Activated gamma-delta T cell treated with Interleukin-2 at 50 U/mL for 16 hours (primary cell): ENCODE measurements around the gene ARHGAP44.
A peak's percentile ranks its signal among the peaks of the same experiment; 100 is the strongest.

ENCODE experiments used
- DNase-seq: peaks from one replicate; pipeline ENCODE4 v3.0.0-alpha.2; 2020

The ARHGAP44 gene

GRCh38 chr17:12998461-12998860 lies 209.2 kb downstream of the ARHGAP44 start:
- no peak for DNase-seq

DNA sequence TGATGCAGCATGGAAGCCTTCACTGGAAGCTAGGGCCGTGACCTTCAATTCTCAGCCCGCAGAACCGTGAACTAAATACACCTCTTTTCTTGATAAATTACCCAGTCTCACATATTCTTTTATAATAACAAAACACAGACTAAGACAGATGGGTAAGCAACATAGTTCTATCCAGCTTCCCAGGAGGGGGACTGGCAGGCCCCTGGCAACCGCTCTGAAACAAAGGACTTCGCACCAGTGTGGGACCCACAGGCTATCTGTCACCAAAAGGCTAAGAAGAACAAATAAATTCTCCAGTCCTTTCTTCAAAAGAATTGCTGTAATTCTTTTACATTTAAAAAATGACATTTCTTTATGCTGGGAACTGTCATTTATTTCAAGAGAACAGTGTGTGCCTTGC lies 209.6 kb downstream of the ARHGAP44 start:
- DNase-seq, result no peak

DNA sequence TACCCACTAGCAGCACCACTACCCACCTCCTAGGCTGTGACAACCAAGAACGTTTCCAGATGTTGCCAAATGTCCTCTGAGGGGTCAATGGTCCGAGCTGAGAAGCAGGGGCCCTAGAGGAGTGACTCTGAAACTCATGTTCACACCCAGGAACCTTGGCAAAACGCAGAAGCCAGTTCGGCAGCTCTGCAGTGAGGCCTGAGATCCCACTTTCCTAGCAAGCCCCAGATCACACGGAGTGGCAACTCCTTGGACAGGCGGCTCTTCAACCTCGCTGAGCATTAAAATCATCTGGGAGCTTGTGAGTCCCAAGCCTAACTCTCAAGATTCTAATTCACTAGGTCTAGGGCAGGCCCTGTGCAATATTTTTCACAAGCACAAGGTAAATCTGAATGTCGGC lies 211.3 kb downstream of the ARHGAP44 start:
- DNase-seq, result no peak

- DNase-seq, result no peak
These were observed 212.8 kb downstream of the ARHGAP44 start for GRCh38 chr17:13001991-13002615.

GRCh38 chr17:13002761-13003453 lies 213.6 kb downstream of the ARHGAP44 start:
- DNase-seq, result peak; percentile 42

DNA sequence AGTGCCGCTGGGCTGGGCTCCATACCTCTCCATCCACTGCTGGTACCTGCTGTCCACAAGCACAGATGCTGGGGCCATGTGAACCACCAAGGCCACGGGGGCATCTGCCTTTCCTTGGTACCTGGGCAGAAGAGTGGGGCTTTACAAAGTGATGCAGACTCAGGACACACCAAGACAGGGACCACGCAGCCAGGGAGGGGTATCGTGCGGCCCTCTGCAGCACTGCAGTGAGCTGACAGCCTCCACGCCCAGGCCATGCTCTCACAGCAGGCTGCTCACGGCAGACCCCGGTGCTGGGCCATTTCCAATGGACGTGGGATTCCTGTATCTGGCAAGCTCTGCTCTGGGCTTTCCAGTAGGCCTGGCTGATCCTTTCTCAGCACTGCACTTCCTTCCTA lies 214.2 kb downstream of the ARHGAP44 start:
- DNase-seq, result no peak

DNA sequence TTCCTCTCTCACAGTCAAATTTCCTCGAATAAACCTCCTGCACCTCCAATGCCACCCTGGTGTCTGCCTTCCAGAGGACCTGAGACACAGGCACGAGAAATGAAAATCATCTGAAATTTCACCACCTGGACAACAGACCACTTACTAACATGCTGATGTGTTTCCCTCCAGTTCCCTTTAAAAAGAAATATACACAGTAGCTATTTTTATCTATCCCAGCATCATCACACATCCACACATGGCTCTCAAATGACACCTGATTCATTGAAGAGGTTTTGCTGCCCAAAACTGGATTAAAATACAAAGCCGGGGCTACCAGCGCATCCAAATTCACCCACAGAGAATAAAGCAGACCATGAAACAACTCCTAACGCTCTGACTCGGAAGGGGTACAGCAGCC lies 214.6 kb downstream of the ARHGAP44 start:
- no peak for DNase-seq

- DNase-seq, result no peak
These were observed 215.0 kb downstream of the ARHGAP44 start for GRCh38 chr17:13004336-13004735.

DNA sequence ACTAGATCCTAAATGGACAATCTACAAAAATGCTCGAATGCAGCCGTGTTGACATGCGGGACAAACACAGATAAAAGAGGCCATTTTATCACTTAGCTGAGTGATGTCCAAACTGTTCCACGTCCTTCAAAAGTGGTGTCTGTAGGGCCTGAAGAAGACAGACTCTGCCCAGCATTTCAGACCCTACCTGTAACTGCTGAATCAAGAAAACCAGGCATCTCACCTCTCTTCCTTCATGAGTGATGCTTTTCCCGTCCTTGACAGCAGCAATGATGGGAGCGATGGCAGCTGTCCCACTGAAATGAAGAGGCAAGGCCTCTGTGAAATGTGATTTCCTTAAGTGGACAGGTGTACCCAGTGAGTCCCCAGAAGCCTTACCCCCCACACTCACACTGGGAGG lies 216.2 kb downstream of the ARHGAP44 start:
- no peak for DNase-seq

GRCh38 chr17:13008461-13008860 lies 219.2 kb downstream of the ARHGAP44 start:
- DNase-seq, result no peak

GRCh38 chr17:13010959-13011358 lies 221.7 kb downstream of the ARHGAP44 start:
- no peak for DNase-seq

DNA sequence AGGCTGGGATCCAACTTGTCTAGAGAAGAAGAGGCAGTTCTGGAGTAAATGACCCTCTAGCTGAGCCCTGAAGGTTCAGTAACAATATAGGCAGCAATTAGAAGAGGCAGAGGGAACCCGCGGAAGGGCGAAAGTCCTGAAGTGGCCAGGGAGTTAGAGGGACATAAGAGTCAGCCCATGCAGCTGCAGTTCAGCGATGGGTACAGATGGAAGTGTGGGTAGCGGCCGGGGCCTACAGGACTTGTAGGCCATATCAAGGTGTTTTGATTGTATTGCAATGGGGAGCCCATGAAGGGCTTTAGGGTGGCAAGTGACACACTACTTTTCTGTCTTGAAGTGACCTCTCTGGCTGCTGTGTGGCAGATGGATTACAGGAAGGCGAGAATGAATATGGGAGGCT lies 225.5 kb downstream of the ARHGAP44 start:
- DNase-seq, result no peak

GRCh38 chr17:13016881-13017654 lies 227.8 kb downstream of the ARHGAP44 start:
- DNase-seq, result no peak

DNA sequence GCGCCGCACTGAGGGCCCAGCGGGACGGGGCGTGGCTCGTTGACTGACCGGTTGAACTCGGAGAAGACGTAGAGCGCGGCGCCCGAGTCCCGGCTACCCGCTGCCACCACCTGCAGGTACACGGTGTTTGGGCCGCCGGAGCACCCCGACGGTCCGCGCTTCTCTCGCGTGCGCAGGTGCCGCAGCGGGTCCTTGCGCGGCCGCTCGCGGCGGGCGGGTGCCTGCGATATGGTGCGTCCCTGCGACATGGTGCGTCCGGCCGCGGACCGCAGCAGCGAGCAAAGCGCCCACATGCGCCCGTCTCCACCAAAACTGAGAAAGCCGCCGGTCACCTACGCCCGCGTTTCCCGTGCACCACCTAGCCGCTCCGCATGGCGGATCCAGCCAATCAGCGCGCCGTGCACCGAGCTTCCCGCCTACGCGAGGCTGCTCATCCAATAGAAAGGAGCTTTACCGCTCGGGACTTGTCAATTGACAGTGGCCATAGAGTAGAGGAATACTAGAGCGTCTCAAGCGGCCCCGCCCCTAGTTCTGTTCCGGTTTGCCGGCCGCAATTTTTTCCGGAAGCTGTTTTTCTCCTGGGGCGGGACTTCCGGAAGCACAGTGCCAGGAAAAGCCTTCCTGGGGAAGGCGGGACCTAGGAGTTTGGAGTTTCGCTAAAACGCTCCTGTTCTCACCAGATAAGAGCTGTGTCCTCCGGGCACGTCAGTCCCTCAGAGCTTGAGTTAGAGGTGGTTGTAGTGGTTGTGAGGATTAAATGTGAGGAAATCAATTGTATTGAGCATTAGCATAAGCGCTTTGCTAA lies 228.6 kb downstream of the ARHGAP44 start, which contains the start of gene ELAC2:
Gene ELAC2, minus strand, starts transcription at position 373 of the 805 bp plus-strand sequence. Its CDS starts 80 bp downstream, at position 293.
- DNase-seq, result peak; percentile 93

DNA sequence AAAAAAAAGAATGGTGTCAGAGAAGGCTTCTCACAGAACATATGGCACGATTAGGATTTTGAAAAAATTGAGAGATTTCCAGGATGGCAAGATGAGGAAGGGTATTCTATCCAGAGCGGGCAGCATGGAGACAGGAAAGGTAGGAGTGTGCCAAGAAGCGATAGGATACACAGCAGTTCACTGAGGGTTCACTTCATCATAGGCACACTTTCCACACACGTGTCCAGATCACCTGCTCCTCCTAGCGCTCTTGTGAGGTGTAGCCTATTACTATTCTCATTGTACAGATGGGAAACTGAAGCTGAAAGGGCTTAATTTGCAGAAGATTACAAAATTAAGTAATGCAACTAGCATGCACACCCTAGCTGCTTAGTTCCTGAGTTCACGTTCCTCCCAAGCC lies 234.7 kb downstream of the ARHGAP44 start:
- DNase-seq, result no peak

DNA sequence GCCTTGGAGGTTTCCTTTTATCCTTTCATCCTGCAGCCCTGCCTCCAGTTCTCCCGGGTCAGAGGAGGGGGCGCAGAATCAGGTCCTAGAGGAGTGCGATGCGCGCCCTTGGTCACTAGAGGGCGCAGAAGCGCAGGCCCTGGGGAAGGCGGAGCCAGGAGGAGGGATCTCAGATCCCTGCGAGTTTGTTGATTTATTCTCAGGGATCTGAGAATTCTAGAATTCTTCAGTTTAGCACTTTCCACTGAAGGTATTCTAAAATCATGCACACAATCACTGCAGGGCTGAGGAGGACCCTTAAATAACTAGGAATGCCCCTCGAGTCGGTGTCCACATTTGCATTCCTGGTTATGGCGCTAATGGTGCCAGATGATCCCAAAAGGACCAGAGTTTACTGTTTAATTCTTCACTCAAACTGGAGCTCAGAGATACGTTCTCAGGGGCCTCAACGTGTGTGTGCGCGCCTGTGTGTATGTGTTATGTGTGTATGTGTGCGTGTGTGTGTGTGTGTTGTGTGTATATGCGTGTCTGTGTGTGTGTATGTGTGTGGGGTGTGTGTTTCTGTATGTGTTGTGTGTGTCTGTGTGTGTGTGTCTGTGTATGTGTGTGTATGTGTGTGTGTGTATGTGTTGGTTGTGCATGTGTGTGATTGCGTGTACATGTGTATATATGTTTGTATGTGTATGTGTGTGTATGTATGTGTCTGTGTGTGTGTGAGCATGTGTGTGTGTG lies 235.4 kb downstream of the ARHGAP44 start:
- DNase-seq, result peak; percentile 59

DNA sequence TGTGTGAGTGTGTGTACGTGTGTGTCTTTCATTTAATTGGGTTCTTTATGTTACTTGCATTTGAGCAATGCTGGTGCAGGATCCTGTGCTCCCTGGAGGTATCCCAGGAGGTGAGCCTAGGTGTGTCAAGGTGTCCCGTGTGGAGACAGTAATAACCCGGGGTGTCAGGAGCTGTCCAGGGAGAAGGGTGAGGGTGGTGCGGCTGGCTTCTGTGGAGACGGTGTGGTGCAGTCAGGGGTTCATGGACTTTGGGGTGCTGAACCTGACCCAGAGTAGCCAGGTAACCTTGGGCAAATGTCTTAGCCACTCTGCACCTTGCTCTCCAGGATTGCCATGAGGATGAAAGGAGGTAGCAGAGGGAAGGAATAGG lies 235.9 kb downstream of the ARHGAP44 start:
- no peak for DNase-seq

GRCh38 chr17:13025687-13026086 lies 236.4 kb downstream of the ARHGAP44 start:
- no peak for DNase-seq

DNA sequence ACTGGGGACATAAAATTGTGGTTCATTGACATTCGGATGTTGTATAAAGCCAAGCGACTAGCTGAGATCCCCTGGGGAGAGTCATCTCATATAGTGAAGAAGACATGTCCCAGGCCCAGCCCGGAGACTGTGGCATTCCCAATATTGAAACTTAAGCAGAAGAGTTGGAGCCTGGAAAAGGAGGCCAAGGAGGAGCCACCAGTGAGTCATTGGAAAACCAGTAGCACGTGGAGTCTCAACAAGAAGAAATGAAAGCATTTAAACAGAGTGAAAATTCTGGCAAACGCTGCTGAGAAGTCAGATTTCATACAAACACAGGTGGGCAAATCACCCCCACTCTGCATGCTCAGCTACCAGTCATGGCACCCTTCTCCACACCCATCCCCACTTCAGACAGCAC lies 237.9 kb downstream of the ARHGAP44 start:
- no peak for DNase-seq

GRCh38 chr17:13029340-13029739 lies 240.0 kb downstream of the ARHGAP44 start:
- no peak for DNase-seq

DNA sequence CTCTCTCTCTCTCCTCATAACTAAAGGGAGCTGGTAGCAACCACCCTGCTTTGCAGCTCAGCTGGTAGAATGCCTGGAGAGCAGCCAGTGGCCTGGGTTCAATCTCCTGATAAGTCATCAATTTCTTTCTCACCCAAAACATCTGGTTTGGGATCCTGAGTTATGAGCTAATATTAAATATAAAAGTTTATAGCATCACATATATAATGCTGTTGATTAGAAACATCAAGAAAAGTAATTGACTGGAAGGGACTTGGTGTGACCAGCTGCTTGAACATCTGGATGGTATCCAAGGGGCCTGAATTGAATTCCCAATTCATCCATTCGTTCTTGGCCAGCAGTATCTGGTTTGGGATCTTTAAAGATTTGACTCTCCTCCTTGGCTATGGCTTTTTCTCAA lies 240.8 kb downstream of the ARHGAP44 start:
- no peak for DNase-seq
